AG04450 (cell line): ENCODE data around the gene TMTC1. TPM values are rescaled to one million over a fixed set of nuclear protein-coding genes. Genes with fewer than 3 reads are reported as not detected.

Source experiments
- CTCF ChIA-PET: fragments of 300-600, 350-600 bp; formaldehyde crosslinking; extraction: SDS; loops from one replicate; lab custom pipeline; 2022; ENCODE audit warnings: antibody characterized with exemption, inconsistent platforms; lab: Charles Lee
- POLR2A ChIA-PET: fragments of 350-600 bp; formaldehyde crosslinking; extraction: SDS; loops from one replicate; lab custom pipeline; 2021; ENCODE audit warnings: antibody characterized with exemption, inconsistent platforms; lab: Yijun Ruan, JAX
- DNase-seq: peaks from one replicate; pipeline ENCODE4 v3.0.0-alpha.2; 2011; ENCODE audit warnings: low read depth, low spot score
- H3K27ac ChIP-seq: one replicate; pipeline ENCODE4 v1.5.1; 2012; ENCODE audit warnings: low read depth, low read length, control low read depth
- H3K27me3 ChIP-seq: one replicate; pipeline ENCODE4 v1.6.0; 2012; ENCODE audit warnings: low read length; ENCODE audit not compliant: control insufficient read depth, insufficient read depth
- H3K4me3 ChIP-seq: 2 replicates; pipeline ENCODE4 v1.5.1; 2011; ENCODE audit warnings: mild to moderate bottlenecking, low read depth, low read length, control low read depth
- H3K9me3 ChIP-seq: 2 replicates; pipeline ENCODE4 v1.5.1; 2012; ENCODE audit warnings: low read length; ENCODE audit not compliant: control insufficient read depth, insufficient read depth
- CTCF ChIP-seq: IDR thresholded peaks from 2 replicates; pipeline ENCODE4 v1.5.1; 2011; ENCODE audit warnings: low read depth, low read length, control low read depth, inconsistent platforms
- polyA plus RNA-seq: library from polyadenylated mRNA; depleted of rRNA; stranded (reverse); fragments of >200 nt; gene quantifications from 2 replicates; pipeline ENCODE4 v1.2.3, GENCODE V29; 2011

The TMTC1 gene
- polyA plus RNA-seq, 1 experiment, result 66.8 TPM

DNA sequence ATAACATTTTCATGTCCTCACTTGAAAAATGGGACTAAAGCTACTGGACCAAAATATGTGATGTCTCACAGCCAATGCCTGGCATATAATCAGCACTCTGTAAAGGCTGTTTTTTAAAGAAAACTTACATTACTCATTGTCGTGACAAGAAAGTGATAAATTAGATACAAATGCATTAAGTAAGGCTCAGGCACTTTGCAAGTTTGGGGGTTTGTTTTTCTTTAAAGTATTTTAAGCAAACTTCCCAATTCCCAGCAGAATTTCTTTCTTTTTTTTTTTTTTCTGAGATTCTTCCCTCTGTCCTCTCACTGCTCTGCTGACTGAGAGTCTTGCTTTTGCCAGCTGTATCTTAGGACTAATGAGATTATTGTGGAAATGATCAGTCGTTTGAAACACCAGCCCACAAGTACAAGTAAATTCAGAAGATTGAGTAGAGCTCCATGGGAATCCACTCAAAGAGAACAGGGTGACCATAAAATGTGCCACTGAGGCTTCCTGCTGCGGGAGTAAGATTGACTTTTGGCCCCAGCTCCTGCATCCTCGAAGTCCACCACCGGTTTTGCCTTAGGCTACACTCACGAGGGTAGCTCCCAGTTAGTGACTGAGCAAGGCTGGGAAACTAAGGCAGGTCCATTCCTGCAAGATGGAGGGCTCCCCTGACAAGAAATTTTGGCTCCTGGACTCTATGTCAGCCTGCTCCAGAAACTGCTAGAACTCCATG lies 82.8 kb downstream of the TMTC1 start:
- POLR2A ChIA-PET, result no interaction called here

GRCh38 chr12:29698756-29699155 lies 85.0 kb downstream of the TMTC1 start:
- Histone ChIP-seq H3K27me3 (no peaks in the 10 kb centered on the region), H3K27ac (no peak overlapping the region), H3K9me3 (no peaks in the 10 kb centered on the region), H3K4me3 (no peak overlapping the region)
- TF ChIP-seq CTCF, result no peak
- ChIA-PET CTCF (no interaction called here), POLR2A (no interaction called here)
- no peak for DNase-seq

More for the DNA sequence above, 82.8 kb downstream of the TMTC1 start:
- TF ChIP-seq CTCF, result no peak
- DNase-seq, result no peak
- CTCF ChIA-PET, result interaction anchor here (0.6 to 0.9 kb wide), 3 partner anchors 14 to 970 kb away, joined by 3 to 6 read pairs (median 3); no protein-coding TSS in a partner anchor
- no peak overlapping the region for H3K4me3 ChIP-seq
- H3K27me3 ChIP-seq, result no peaks in the 10 kb centered on the region
- no peak overlapping the region for H3K27ac ChIP-seq
- H3K9me3 ChIP-seq, result no peaks in the 10 kb centered on the region

- DNase-seq, result no peak
- H3K9me3 ChIP-seq, result no peaks in the 10 kb centered on the region
- CTCF ChIA-PET, result no interaction called here
- H3K4me3 ChIP-seq, result no peak overlapping the region
- H3K27ac ChIP-seq, result no peak overlapping the region
- H3K27me3 ChIP-seq, result no peaks in the 10 kb centered on the region
- no peak for TF ChIP-seq CTCF
- POLR2A ChIA-PET, result no interaction called here
Observed at GRCh38 chr12:29695800-29696199, 87.9 kb downstream of the TMTC1 start.

DNA sequence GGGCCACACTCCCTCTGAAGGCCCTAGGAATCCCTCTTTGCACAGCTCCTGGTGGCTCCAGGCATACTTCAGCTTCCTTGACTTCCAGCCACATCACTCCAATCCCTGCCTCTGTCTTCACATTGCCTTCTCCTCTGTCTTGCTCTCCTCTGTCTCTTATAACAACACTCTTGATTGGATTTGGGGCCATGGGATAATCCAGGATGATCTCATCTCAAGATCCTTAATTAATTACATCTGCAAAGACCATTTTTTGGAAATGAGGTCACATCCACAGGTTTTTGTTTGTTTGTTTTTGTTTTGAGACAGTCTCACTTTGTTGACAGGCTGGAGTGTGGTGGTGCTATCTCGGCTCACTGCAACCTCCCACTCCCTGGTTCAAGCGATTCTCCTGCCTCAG lies 88.7 kb downstream of the TMTC1 start:
- Histone ChIP-seq H3K27ac (no peak overlapping the region), H3K27me3 (no peaks in the 10 kb centered on the region), H3K9me3 (no peaks in the 10 kb centered on the region), H3K4me3 (no peak overlapping the region)
- TF ChIP-seq CTCF, result no peak
- DNase-seq, result no peak
- POLR2A ChIA-PET, result no interaction called here
- CTCF ChIA-PET, result no interaction called here

DNA sequence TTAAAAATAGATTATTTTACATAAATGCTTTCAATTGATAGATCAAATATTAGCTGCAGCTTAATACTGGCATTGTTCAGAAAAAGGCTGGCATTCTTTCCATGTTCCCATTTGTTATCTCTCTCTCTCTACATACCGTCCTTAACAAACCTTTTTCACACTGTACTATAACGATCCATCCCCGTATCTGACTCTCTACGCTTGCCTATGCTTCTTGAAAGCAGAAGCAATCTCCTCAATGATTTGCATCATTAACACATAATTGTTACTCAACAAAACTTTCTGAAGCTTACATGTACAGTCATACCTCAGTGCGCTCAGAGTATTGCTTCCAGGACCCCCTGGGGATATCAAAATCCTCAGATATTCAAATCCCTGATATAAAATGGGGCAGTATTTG lies 89.7 kb downstream of the TMTC1 start:
- no peak overlapping the region for H3K27ac ChIP-seq
- TF ChIP-seq CTCF, result no peak
- ChIA-PET CTCF (no interaction called here), POLR2A (no interaction called here)
- H3K27me3 ChIP-seq, result no peaks in the 10 kb centered on the region
- DNase-seq, result no peak
- H3K9me3 ChIP-seq, result no peaks in the 10 kb centered on the region
- no peak overlapping the region for H3K4me3 ChIP-seq
